ENCODE data around the gene CRYBB1. TPM values are rescaled to one million over a fixed set of nuclear protein-coding genes. Genes with fewer than 3 reads are reported as not detected.

The CRYBB1 gene
- total RNA-seq, 1 donor from 2014 or later = 0.55 TPM

GRCh38 chr22:26579331-26579886, 38.4 kb downstream of the CRYBB1 start:
- ATAC-seq (peak; percentile 76), DNase-seq (peak; percentile 66)
- Histone ChIP-seq H3K4me3 (no peak overlapping the region), H3K4me1 (peaks cover 35% of the 10 kb centered on the region), H3K36me3 (no peaks in the 10 kb centered on the region), H3K27me3 (no peaks in the 10 kb centered on the region), H3K9me3 (no peaks in the 10 kb centered on the region), H3K27ac (peak overlapping the region; percentile 3)
- no peak for TF ChIP-seq CTCF (IDR thresholded peaks at IDR 0.05)
- intact Hi-C loops (cut with DNase I) = no loop called here

- H3K27me3 ChIP-seq = no peaks in the 10 kb centered on the region
- H3K9me3 ChIP-seq = no peaks in the 10 kb centered on the region
- DNase-seq (no peak), ATAC-seq (no peak)
- TF ChIP-seq CTCF (IDR thresholded peaks at IDR 0.05) = no peak
- intact Hi-C loops (cut with DNase I) = no loop called here
- peaks cover 44% of the 10 kb centered on the region for H3K4me1 ChIP-seq
- no peaks in the 10 kb centered on the region for H3K36me3 ChIP-seq
- no peak overlapping the region for H3K4me3 ChIP-seq
- no peak overlapping the region for H3K27ac ChIP-seq
Measured at GRCh38 chr22:26577081-26577480, 40.7 kb downstream of the CRYBB1 start.

GRCh38 chr22:26576026-26576680, 41.7 kb downstream of the CRYBB1 start:
- DNase-seq (no peak), ATAC-seq (peak; percentile 13)
- no peak overlapping the region for H3K27ac ChIP-seq

GRCh38 chr22:26574001-26574723, 43.7 kb downstream of the CRYBB1 start:
- no peak for DNase-seq
- H3K36me3 ChIP-seq = no peaks in the 10 kb centered on the region
- no peak overlapping the region for H3K4me3 ChIP-seq
- H3K27me3 ChIP-seq = no peaks in the 10 kb centered on the region
- no peak for ATAC-seq
- intact Hi-C loops (cut with DNase I) = no loop called here
- TF ChIP-seq CTCF (IDR thresholded peaks at IDR 0.05) = no peak
- H3K4me1 ChIP-seq = peaks cover 47% of the 10 kb centered on the region
- H3K9me3 ChIP-seq = no peaks in the 10 kb centered on the region
- peak overlapping the region; percentile 8 for H3K27ac ChIP-seq

More at GRCh38 chr22:26576026-26576680, 41.7 kb downstream of the CRYBB1 start:
- peaks cover 47% of the 10 kb centered on the region for H3K4me1 ChIP-seq
- H3K9me3 ChIP-seq = no peaks in the 10 kb centered on the region
- intact Hi-C loops (cut with DNase I) = no loop called here
- no peak overlapping the region for H3K4me3 ChIP-seq
- H3K27me3 ChIP-seq = no peaks in the 10 kb centered on the region
- H3K36me3 ChIP-seq = no peaks in the 10 kb centered on the region
- TF ChIP-seq CTCF (IDR thresholded peaks at IDR 0.05) = no peak

- ATAC-seq = peak; percentile 88
- Histone ChIP-seq H3K27me3 (no peaks in the 10 kb centered on the region), H3K4me1 (peaks cover 40% of the 10 kb centered on the region), H3K9me3 (no peaks in the 10 kb centered on the region), H3K4me3 (no peak overlapping the region), H3K27ac (peak overlapping the region; percentile 51), H3K36me3 (no peaks in the 10 kb centered on the region)
- TF ChIP-seq CTCF (IDR thresholded peaks at IDR 0.05) = no peak
- peak; percentile 75 for DNase-seq
- intact Hi-C loops (cut with DNase I) = no loop called here
Measured at GRCh38 chr22:26573026-26573662, 44.7 kb downstream of the CRYBB1 start.
